Adrenal gland (tissue), 5 donors: ENCODE measurements around the gene TOGARAM1.

Source experiments
- POLR2A ChIP-seq, 2 donors: fragments of 450-650 bp; IDR thresholded peaks; one replicate each; pipeline ENCODE4 v1.6.1; 2017; ENCODE audit warnings: antibody characterized with exemption in 2 of 2, mild to moderate bottlenecking in 2 of 2, moderate library complexity in 1 of 2
- TF ChIP-seq, protein P1 (sequence below), 6 experiments: fragments of 450-650 bp in 4 of 6; fragments of 200-600 bp in 2 of 6; sonication (generic) in 1 of 6; IDR thresholded peaks; 1 replicate in 5 of 6; 2 replicates in 1 of 6; pipeline versions ENCODE4 v1.5.1 to v1.8.0; 2016 to 2021; ENCODE audit warnings: antibody characterized with exemption in 6 of 6, mild to moderate bottlenecking in 2 of 6, moderate library complexity in 1 of 6
- donor health status: DM: no; HTN: no; CAD: no.

DNA sequence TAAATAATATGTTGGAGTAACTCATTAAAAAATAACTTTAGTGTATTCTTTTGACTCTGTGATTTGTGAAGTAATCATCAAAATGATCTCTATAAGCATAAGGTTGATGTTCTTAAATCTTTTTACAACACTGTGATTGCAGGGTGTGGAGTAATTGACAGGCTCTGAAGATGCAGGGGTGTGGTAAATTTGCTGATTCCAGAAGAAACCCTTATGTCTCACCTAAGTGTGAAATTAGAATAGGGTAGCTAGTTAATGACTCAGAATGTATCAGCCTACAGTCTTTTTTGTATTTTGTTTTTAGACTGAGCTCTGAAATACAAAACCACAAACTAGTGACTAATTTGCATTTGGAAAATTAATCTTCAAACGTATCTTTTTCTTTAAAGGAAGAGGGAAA lies 127.8 kb downstream of the TOGARAM1 start:
- no peak for TF ChIP-seq POLR2A (IDR thresholded peaks at IDR 0.05)
- TF ChIP-seq, protein P1, sequence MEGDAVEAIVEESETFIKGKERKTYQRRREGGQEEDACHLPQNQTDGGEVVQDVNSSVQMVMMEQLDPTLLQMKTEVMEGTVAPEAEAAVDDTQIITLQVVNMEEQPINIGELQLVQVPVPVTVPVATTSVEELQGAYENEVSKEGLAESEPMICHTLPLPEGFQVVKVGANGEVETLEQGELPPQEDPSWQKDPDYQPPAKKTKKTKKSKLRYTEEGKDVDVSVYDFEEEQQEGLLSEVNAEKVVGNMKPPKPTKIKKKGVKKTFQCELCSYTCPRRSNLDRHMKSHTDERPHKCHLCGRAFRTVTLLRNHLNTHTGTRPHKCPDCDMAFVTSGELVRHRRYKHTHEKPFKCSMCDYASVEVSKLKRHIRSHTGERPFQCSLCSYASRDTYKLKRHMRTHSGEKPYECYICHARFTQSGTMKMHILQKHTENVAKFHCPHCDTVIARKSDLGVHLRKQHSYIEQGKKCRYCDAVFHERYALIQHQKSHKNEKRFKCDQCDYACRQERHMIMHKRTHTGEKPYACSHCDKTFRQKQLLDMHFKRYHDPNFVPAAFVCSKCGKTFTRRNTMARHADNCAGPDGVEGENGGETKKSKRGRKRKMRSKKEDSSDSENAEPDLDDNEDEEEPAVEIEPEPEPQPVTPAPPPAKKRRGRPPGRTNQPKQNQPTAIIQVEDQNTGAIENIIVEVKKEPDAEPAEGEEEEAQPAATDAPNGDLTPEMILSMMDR (IDR thresholded peaks at IDR 0.05): no peak
